NB4 (cell line): ENCODE results near the gene UCHL3.

Source experiments
- CTCF ChIP-seq: IDR thresholded peaks from one replicate; pipeline ENCODE4 v1.5.1; 2012; ENCODE audit warnings: low read depth, low read length
- POLR2A ChIP-seq: IDR thresholded peaks from 2 replicates; pipeline ENCODE4 v1.6.1; 2011; ENCODE audit warnings: mild to moderate bottlenecking; ENCODE audit not compliant: insufficient read length; ENCODE audit errors: extremely low read depth

GRCh38 chr13:75505327-75505726 lies 44.3 kb upstream of the UCHL3 start:
- TF ChIP-seq POLR2A (no peak), CTCF (no peak)
